ENCODE measurements around the gene XPR1.
"Not testable (repeated sequence)": the region's sequence is repeated elsewhere in the genome, so short reads cannot be mapped to it uniquely, and the experiment has no call there.

The XPR1 gene

GRCh38 chr1:180646547-180646946, 14.7 kb downstream of the XPR1 start:
- H3K27me3 ChIP-seq (ENCODE audit: control insufficient read depth in 1 of 2, insufficient read depth in 2 of 2, low read length in 2 of 2): no peaks in the 10 kb centered on the region
- no peak overlapping the region for H3K4me3 ChIP-seq (ENCODE audit: low read depth in 1 of 2, low read length in 2 of 2)
- H3K9ac ChIP-seq (ENCODE audit: low read length): no peak overlapping the region
- H3K4me1 ChIP-seq (ENCODE audit: insufficient read depth, low read length): peaks cover 9% of the 10 kb centered on the region
- H3K27ac ChIP-seq (ENCODE audit: low read depth, low read length): no peak overlapping the region
- H3K9me3 ChIP-seq (ENCODE audit: low read length): no peaks in the 10 kb centered on the region
- no peaks in the 10 kb centered on the region for H3K36me3 ChIP-seq (ENCODE audit: insufficient read depth, low read length)

- H3K4me3 ChIP-seq (ENCODE audit: low read depth in 1 of 2, low read length in 2 of 2): no peak overlapping the region
These were observed 21.0 kb downstream of the XPR1 start for GRCh38 chr1:180652792-180653191.

GRCh38 chr1:180662709-180663108, 30.9 kb downstream of the XPR1 start:
- H3K27me3 ChIP-seq (ENCODE audit: control insufficient read depth in 1 of 2, insufficient read depth in 2 of 2, low read length in 2 of 2): no peaks in the 10 kb centered on the region
- no peak overlapping the region for H3K9ac ChIP-seq (ENCODE audit: low read length)
- H3K4me1 ChIP-seq (ENCODE audit: insufficient read depth, low read length): no peaks in the 10 kb centered on the region
- no peaks in the 10 kb centered on the region for H3K9me3 ChIP-seq (ENCODE audit: low read length)
- H3K27ac ChIP-seq (ENCODE audit: low read depth, low read length): no peak overlapping the region
- H3K36me3 ChIP-seq (ENCODE audit: insufficient read depth, low read length): no peaks in the 10 kb centered on the region
- no peak overlapping the region for H3K4me3 ChIP-seq (ENCODE audit: low read depth in 1 of 2, low read length in 2 of 2)

More at GRCh38 chr1:180652792-180653191, 21.0 kb downstream of the XPR1 start:
- Histone ChIP-seq H3K4me1 (ENCODE audit: insufficient read depth, low read length) (no peaks in the 10 kb centered on the region), H3K27me3 (ENCODE audit: control insufficient read depth in 1 of 2, insufficient read depth in 2 of 2, low read length in 2 of 2) (no peaks in the 10 kb centered on the region), H3K9me3 (ENCODE audit: low read length) (no peaks in the 10 kb centered on the region), H3K36me3 (ENCODE audit: insufficient read depth, low read length) (no peaks in the 10 kb centered on the region), H3K9ac (ENCODE audit: low read length) (no peak overlapping the region), H3K27ac (ENCODE audit: low read depth, low read length) (no peak overlapping the region)

GRCh38 chr1:180670681-180671080, 38.9 kb downstream of the XPR1 start:
- H3K36me3 ChIP-seq (ENCODE audit: insufficient read depth, low read length): no peaks in the 10 kb centered on the region
- no peaks in the 10 kb centered on the region for H3K4me1 ChIP-seq (ENCODE audit: insufficient read depth, low read length)
- H3K4me3 ChIP-seq (ENCODE audit: low read depth in 1 of 2, low read length in 2 of 2): no peak overlapping the region
- no peak overlapping the region for H3K9ac ChIP-seq (ENCODE audit: low read length)
- peaks cover 6% of the 10 kb centered on the region for H3K9me3 ChIP-seq (ENCODE audit: low read length)
- H3K27me3 ChIP-seq (ENCODE audit: control insufficient read depth in 1 of 2, insufficient read depth in 2 of 2, low read length in 2 of 2): no peaks in the 10 kb centered on the region
- no peak overlapping the region for H3K27ac ChIP-seq (ENCODE audit: low read depth, low read length)

GRCh38 chr1:180672105-180672504, 40.3 kb downstream of the XPR1 start:
- Histone ChIP-seq H3K27ac (ENCODE audit: low read depth, low read length) (no peak overlapping the region), H3K36me3 (ENCODE audit: insufficient read depth, low read length) (no peaks in the 10 kb centered on the region), H3K9me3 (ENCODE audit: low read length) (peaks cover 6% of the 10 kb centered on the region), H3K4me3 (ENCODE audit: low read depth in 1 of 2, low read length in 2 of 2) (no peak overlapping the region), H3K9ac (ENCODE audit: low read length) (no peak overlapping the region), H3K27me3 (ENCODE audit: control insufficient read depth in 1 of 2, insufficient read depth in 2 of 2, low read length in 2 of 2) (no peaks in the 10 kb centered on the region), H3K4me1 (ENCODE audit: insufficient read depth, low read length) (no peaks in the 10 kb centered on the region)

GRCh38 chr1:180672505-180672904, 40.7 kb downstream of the XPR1 start:
- Histone ChIP-seq H3K27me3 (ENCODE audit: control insufficient read depth in 1 of 2, insufficient read depth in 2 of 2, low read length in 2 of 2) (no peaks in the 10 kb centered on the region), H3K36me3 (ENCODE audit: insufficient read depth, low read length) (no peaks in the 10 kb centered on the region), H3K9ac (ENCODE audit: low read length) (no peak overlapping the region), H3K9me3 (ENCODE audit: low read length) (peaks cover 6% of the 10 kb centered on the region), H3K4me3 (ENCODE audit: low read depth in 1 of 2, low read length in 2 of 2) (no peak overlapping the region), H3K27ac (ENCODE audit: low read depth, low read length) (no peak overlapping the region), H3K4me1 (ENCODE audit: insufficient read depth, low read length) (no peaks in the 10 kb centered on the region)

- H3K4me3 ChIP-seq (ENCODE audit: low read depth in 1 of 2, low read length in 2 of 2): no peak overlapping the region
- peaks cover 6% of the 10 kb centered on the region for H3K9me3 ChIP-seq (ENCODE audit: low read length)
- no peaks in the 10 kb centered on the region for H3K4me1 ChIP-seq (ENCODE audit: insufficient read depth, low read length)
- no peaks in the 10 kb centered on the region for H3K27me3 ChIP-seq (ENCODE audit: control insufficient read depth in 1 of 2, insufficient read depth in 2 of 2, low read length in 2 of 2)
- H3K9ac ChIP-seq (ENCODE audit: low read length): no peak overlapping the region
- no peak overlapping the region for H3K27ac ChIP-seq (ENCODE audit: low read depth, low read length)
- no peaks in the 10 kb centered on the region for H3K36me3 ChIP-seq (ENCODE audit: insufficient read depth, low read length)
These were observed 43.0 kb downstream of the XPR1 start for GRCh38 chr1:180674603-180675530.

GRCh38 chr1:180675586-180675985, 43.8 kb downstream of the XPR1 start:
- no peaks in the 10 kb centered on the region for H3K36me3 ChIP-seq (ENCODE audit: insufficient read depth, low read length)
- H3K4me1 ChIP-seq (ENCODE audit: insufficient read depth, low read length): no peaks in the 10 kb centered on the region
- no peaks in the 10 kb centered on the region for H3K27me3 ChIP-seq (ENCODE audit: control insufficient read depth in 1 of 2, insufficient read depth in 2 of 2, low read length in 2 of 2)
- H3K9ac ChIP-seq (ENCODE audit: low read length): no peak overlapping the region
- no peak overlapping the region for H3K27ac ChIP-seq (ENCODE audit: low read depth, low read length)
- H3K4me3 ChIP-seq (ENCODE audit: low read depth in 1 of 2, low read length in 2 of 2): no peak overlapping the region
- H3K9me3 ChIP-seq (ENCODE audit: low read length): peaks cover 6% of the 10 kb centered on the region

- Histone ChIP-seq H3K27ac (ENCODE audit: low read depth, low read length) (no peak overlapping the region), H3K4me3 (ENCODE audit: low read depth in 1 of 2, low read length in 2 of 2) (no peak overlapping the region), H3K4me1 (ENCODE audit: insufficient read depth, low read length) (no peaks in the 10 kb centered on the region), H3K9me3 (ENCODE audit: low read length) (no peaks in the 10 kb centered on the region), H3K9ac (ENCODE audit: low read length) (no peak overlapping the region), H3K27me3 (ENCODE audit: control insufficient read depth in 1 of 2, insufficient read depth in 2 of 2, low read length in 2 of 2) (no peaks in the 10 kb centered on the region), H3K36me3 (ENCODE audit: insufficient read depth, low read length) (no peaks in the 10 kb centered on the region)
These were observed 48.8 kb downstream of the XPR1 start for GRCh38 chr1:180680558-180681144.

- not testable (repeated sequence) for H3K9me3 ChIP-seq (ENCODE audit: low read length); H3K27ac ChIP-seq (ENCODE audit: low read depth, low read length); H3K9ac ChIP-seq (ENCODE audit: low read length); H3K36me3 ChIP-seq (ENCODE audit: insufficient read depth, low read length); H3K4me1 ChIP-seq (ENCODE audit: insufficient read depth, low read length); H3K4me3 ChIP-seq (ENCODE audit: low read depth in 1 of 2, low read length in 2 of 2); H3K27me3 ChIP-seq (ENCODE audit: control insufficient read depth in 1 of 2, insufficient read depth in 2 of 2, low read length in 2 of 2)
These were observed 51.3 kb downstream of the XPR1 start for GRCh38 chr1:180683117-180683516.

- Histone ChIP-seq H3K4me1 (ENCODE audit: insufficient read depth, low read length) (peaks cover 13% of the 10 kb centered on the region), H3K9me3 (ENCODE audit: low read length) (peaks cover 2% of the 10 kb centered on the region), H3K27ac (ENCODE audit: low read depth, low read length) (no peak overlapping the region), H3K36me3 (ENCODE audit: insufficient read depth, low read length) (no peaks in the 10 kb centered on the region), H3K27me3 (ENCODE audit: control insufficient read depth in 1 of 2, insufficient read depth in 2 of 2, low read length in 2 of 2) (no peaks in the 10 kb centered on the region), H3K9ac (ENCODE audit: low read length) (no peak overlapping the region), H3K4me3 (ENCODE audit: low read depth in 1 of 2, low read length in 2 of 2) (no peak overlapping the region)
These were observed 59.6 kb downstream of the XPR1 start for GRCh38 chr1:180691322-180691913.
